Activated B cell treated with CpG ODN at 0.5 μM for 24 hours (primary cell): ENCODE measurements around the gene INSC. TPM values are rescaled to one million over a fixed set of nuclear protein-coding genes. Genes with fewer than 3 reads are reported as not detected.

ENCODE experiments used
- ATAC-seq: fragments of 200-7000 bp; cut with Tn5 transposase; one replicate; pipeline ENCODE4 v1.10.0; 2021; ENCODE audit warnings: low read depth, mild to moderate bottlenecking, moderate library complexity
- CTCF ChIA-PET: fragments of 350-600 bp; sonication (Branson Sonifier 250); formaldehyde crosslinking; loops from one replicate; lab custom pipeline; 2021; ENCODE audit warnings: antibody characterized with exemption; lab: Charles Lee
- POLR2A ChIA-PET: fragments of 350-600 bp; sonication (Branson Sonifier 250); formaldehyde crosslinking; loops from one replicate; lab custom pipeline; 2021; ENCODE audit warnings: antibody characterized with exemption; lab: Charles Lee
- DNase-seq: peaks from one replicate; pipeline ENCODE4 v3.0.0; 2022
- H3K27ac Mint-ChIP-seq: one replicate; pipeline ENCODE4 v1.8.0; 2020; ENCODE audit warnings: mixed read lengths
- H3K27me3 Mint-ChIP-seq: one replicate; pipeline ENCODE4 v1.8.0; 2021; ENCODE audit warnings: mixed read lengths
- H3K36me3 Mint-ChIP-seq: one replicate; pipeline ENCODE4 v1.8.0; 2021; ENCODE audit warnings: low read depth, mixed read lengths
- H3K4me1 Mint-ChIP-seq: one replicate; pipeline ENCODE4 v1.8.0; 2021; ENCODE audit warnings: mixed read lengths
- H3K4me3 Mint-ChIP-seq: one replicate; pipeline ENCODE4 v1.8.0; 2020; ENCODE audit warnings: mild to moderate bottlenecking, mixed read lengths
- H3K9me3 Mint-ChIP-seq: one replicate; pipeline ENCODE4 v1.8.0; 2020; ENCODE audit warnings: mixed read lengths
- intact Hi-C: fragments of 100-400 bp; cut with micrococcal nuclease; formaldehyde crosslinking; loops from one replicate; pipeline ENCODE4 v1.15.1; 2024
- total RNA-seq: library from RNA; stranded (reverse); gene quantifications from 2 replicates; pipeline ENCODE4 v1.2.3, GENCODE V29; 2022
- TF ChIP-seq, protein P1 (sequence below): fragments of 200-600 bp; IDR thresholded peaks from one replicate; pipeline ENCODE4 v1.8.0; 2022; ENCODE audit warnings: antibody characterized with exemption, mild to moderate bottlenecking

Gene INSC
- total RNA-seq, 1 donor from 2014 or later: not detected

DNA sequence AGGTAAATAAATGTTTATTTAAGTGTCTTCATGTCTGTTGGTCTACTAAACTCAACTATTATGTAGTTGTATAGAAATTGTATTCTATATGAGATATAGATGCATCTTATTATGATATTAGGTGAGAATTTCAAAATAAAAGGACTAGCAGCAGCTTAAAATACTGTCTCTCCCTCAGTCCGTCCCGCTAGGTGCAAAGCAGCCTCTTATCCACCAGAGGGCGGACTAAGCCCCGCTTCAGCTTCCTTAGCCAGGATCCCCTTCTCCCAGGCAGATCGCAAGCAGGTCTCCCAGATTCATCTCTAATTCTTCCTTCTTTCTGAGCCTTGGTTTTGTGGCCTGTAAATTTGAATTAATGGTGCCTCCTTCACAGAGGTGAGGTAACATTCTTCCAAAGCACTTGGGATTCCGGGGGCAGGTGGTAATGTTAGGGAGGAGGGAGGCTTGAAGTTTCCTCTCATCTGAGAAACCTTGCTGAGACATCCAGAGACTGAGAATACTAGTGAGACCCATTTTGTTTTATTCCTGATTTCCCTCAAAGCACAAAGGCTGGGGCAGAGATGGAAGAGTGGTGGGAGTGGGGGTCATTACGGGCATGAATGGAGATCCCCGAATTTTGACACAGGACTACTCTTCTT lies 13.5 kb upstream of the INSC start:
- ATAC-seq: peak; percentile 84
- Mint-ChIP-seq H3K4me1 (peaks cover 6% of the 10 kb centered on the region), H3K36me3 (no peaks in the 10 kb centered on the region), H3K27ac (no peak overlapping the region), H3K4me3 (no peak overlapping the region), H3K9me3 (peaks cover 11% of the 10 kb centered on the region), H3K27me3 (peaks cover 20% of the 10 kb centered on the region)
- POLR2A ChIA-PET: no interaction called here
- no peak for DNase-seq
- CTCF ChIA-PET: interaction anchor here (0.7 to 8.3 kb wide), 22 partner anchors 9 to 345 kb away, joined by 3 to 126 read pairs (median 5); partner anchors contain the start of gene INSC
- intact Hi-C loops: loop anchor here (1.0 to 10.0 kb wide), 4 partner anchors 58 to 306 kb away; no protein-coding TSS in a partner anchor
- TF ChIP-seq, protein P1, sequence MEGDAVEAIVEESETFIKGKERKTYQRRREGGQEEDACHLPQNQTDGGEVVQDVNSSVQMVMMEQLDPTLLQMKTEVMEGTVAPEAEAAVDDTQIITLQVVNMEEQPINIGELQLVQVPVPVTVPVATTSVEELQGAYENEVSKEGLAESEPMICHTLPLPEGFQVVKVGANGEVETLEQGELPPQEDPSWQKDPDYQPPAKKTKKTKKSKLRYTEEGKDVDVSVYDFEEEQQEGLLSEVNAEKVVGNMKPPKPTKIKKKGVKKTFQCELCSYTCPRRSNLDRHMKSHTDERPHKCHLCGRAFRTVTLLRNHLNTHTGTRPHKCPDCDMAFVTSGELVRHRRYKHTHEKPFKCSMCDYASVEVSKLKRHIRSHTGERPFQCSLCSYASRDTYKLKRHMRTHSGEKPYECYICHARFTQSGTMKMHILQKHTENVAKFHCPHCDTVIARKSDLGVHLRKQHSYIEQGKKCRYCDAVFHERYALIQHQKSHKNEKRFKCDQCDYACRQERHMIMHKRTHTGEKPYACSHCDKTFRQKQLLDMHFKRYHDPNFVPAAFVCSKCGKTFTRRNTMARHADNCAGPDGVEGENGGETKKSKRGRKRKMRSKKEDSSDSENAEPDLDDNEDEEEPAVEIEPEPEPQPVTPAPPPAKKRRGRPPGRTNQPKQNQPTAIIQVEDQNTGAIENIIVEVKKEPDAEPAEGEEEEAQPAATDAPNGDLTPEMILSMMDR: peak; percentile 84

DNA sequence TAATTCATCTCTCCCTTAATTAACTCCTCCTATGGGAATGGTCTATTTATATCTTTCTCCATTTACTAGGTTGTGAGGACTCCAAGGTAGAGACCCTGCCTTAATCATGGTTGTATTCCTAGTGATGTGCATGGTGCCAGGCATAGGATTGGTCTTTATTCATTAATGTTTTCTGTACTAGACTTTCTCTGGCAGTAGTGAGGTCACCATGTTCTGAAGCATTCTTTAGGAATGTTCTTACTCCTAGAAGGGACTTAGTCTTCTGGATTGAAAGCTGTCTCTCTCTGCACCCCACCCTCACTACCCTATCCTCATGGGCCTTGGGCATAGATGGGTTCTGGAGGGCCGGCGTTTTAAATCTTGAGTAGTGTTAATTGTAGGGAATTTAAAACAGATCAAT lies 10.6 kb upstream of the INSC start:
- Mint-ChIP-seq H3K4me1 (peaks cover 30% of the 10 kb centered on the region), H3K27me3 (peaks cover 7% of the 10 kb centered on the region), H3K9me3 (peaks cover 11% of the 10 kb centered on the region), H3K27ac (no peak overlapping the region), H3K36me3 (no peaks in the 10 kb centered on the region), H3K4me3 (no peak overlapping the region)
- intact Hi-C loops: loop anchor here (10.0 kb wide), 1 partner anchor 309 kb away; no protein-coding TSS in a partner anchor
- POLR2A ChIA-PET: no interaction called here
- CTCF ChIA-PET: interaction anchor here (8.0 to 8.3 kb wide), 2 partner anchors 105 to 197 kb away, joined by 59 to 126 read pairs; no protein-coding TSS in a partner anchor
- TF ChIP-seq, protein P1: no peak
- DNase-seq (no peak), ATAC-seq (no peak)

DNA sequence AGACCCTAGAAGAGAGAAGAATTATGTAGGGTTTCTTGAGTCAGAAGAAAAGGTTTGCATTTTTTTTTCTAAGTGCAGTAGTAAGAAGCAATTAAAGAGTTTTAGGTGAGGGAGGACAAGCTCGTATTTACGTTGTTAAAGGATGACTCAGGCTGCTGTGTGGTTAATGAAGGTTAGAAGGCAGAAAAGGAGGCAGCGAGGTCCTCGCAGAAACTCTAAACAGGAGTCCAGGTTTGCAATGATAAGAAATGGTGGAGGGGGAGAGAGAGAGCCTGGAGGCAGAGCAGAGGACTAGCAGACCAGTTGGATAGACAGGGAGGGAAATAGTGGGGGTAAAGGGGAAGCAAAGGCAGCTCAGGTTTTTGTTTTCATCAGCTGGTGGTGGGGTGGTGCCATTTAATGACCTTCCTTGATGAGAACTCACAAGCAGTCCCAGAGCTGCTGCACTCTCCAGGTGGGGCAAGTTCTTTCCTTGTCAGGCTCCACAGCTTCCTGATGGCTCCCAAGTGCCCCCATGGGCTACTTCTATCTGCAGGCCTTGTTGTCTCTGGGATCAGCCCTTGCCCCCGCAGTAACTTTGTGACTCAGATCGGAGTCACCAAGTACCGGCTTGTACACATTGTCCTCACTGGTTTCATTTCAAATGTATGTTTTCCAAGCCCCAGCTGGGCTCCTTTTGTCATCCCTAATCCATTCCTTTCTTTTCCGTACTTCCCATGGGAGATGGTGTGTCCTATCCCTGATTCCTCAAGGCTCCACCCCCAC lies 8.3 kb upstream of the INSC start:
- intact Hi-C loops: loop anchor here (10.0 kb wide), 1 partner anchor 312 kb away; no protein-coding TSS in a partner anchor
- H3K9me3 Mint-ChIP-seq: peaks cover 11% of the 10 kb centered on the region
- peaks cover 50% of the 10 kb centered on the region for H3K4me1 Mint-ChIP-seq
- ChIA-PET CTCF (interaction anchor here (1.2 to 8.3 kb wide), 3 partner anchors 9 to 199 kb away, joined by 3 to 126 read pairs (median 59); no protein-coding TSS in a partner anchor), POLR2A (no interaction called here)
- H3K4me3 Mint-ChIP-seq: no peak overlapping the region
- no peaks in the 10 kb centered on the region for H3K27me3 Mint-ChIP-seq
- TF ChIP-seq, protein P1: no peak
- DNase-seq: no peak
- no peaks in the 10 kb centered on the region for H3K36me3 Mint-ChIP-seq
- no peak overlapping the region for H3K27ac Mint-ChIP-seq
- no peak for ATAC-seq

DNA sequence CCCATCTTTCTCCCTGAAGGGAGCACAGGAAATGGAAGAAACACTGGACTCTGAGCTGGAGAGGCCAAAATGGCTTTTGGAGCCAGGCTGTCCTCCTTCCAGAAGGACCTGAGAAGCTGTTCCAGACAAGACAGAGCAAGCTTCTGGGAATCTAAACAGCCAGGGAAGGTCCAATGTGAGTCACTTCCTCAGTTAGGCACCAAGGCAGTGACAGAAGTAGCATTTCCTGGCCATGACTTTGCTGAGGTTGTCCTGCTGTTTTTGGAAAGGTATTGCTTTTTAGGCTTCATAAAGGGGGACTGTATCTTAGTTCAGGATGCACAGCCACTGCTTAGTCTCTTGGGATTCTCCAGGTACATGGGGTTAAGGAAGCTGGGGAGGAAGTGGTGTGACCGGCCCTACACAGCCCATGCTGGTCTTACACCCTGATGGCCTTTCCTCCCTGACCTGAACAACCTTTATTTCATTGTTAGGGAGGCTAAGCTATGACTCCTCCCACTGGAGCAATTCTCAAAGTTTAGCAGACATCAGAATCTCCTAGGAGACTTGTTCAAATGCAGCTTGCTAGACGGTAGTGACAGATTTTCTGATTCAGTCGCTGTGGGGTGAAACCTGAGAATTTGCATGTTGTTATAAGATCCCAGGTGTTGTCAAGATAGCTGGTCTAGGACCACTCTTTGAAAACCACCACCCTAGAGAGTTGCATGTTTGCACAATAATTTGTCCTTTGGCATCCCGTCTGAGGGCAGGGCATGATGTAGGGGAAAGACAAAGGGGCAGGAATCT lies 6.8 kb upstream of the INSC start:
- Mint-ChIP-seq H3K4me1 (peaks cover 66% of the 10 kb centered on the region), H3K4me3 (no peak overlapping the region), H3K27me3 (no peaks in the 10 kb centered on the region), H3K36me3 (no peaks in the 10 kb centered on the region), H3K27ac (peak overlapping the region; percentile 16), H3K9me3 (peaks cover 11% of the 10 kb centered on the region)
- CTCF ChIA-PET: interaction anchor here (0.9 to 1.7 kb wide), 3 partner anchors 8 to 199 kb away, joined by 3 to 5 read pairs (median 4); no protein-coding TSS in a partner anchor
- intact Hi-C loops: loop anchor here (10.0 kb wide), 1 partner anchor 313 kb away; no protein-coding TSS in a partner anchor
- TF ChIP-seq, protein P1: no peak
- peak; percentile 65 for ATAC-seq
- no peak for DNase-seq
- POLR2A ChIA-PET: no interaction called here
